Measurements from ENCODE around the gene SSH2.

The SSH2 gene

DNA sequence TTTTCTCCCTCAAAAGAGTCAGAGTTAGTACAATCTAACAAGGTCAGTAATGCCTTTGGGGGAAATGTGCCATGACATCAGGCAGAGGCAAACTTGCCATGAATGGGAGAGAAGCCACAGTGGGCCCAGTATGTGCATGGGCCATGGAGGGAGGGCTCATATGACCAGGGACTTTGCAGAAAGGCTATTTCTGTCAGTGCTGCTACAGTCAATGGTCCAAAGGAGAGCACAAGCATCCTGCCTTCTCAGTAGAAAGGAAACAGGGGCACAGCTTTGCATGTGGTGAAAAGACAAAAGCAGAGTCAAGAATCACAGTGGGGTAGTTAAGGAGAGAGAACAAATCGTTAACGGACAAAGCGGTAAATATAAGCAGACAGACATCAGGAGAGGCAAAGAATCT lies 296.1 kb downstream of the SSH2 start:
- TF ChIP-seq CTCF (conservative IDR thresholded peaks at IDR 0.05; ENCODE audit: control insufficient read depth, insufficient read depth, low read depth, low read length): no peak
- no peak overlapping the region for H3K4me3 ChIP-seq (ENCODE audit: control insufficient read depth, low read depth, low read length)
- DNase-seq (ENCODE audit: low read depth): no peak

DNA sequence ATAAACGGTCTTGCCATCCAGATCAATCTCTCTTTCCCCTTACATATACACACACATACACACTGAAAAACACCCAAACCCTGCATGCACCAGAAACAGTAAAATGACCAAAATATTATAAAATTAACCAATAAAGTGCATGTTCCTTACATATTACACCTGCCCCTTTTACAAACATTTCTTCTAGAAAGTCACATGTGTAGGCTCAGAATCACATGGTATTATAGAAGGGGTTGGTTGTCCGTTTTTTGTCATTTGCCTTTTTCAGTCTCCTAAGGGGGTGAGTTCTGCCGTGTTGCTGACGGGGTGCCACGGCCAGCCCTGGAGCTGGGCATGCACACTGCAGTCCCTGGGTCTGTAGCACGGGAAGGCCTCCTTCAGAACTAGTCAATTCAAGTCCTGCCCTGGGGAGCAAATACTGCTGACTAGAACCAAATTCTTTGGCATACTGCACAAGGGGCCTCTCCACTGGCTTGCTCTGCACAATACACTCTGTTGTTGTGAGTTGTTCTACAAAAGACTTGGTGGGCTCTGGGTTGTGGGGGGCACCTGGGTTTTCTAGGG lies 299.3 kb downstream of the SSH2 start:
- no peak for TF ChIP-seq CTCF (conservative IDR thresholded peaks at IDR 0.05; ENCODE audit: control insufficient read depth, insufficient read depth, low read depth, low read length)
- DNase-seq (ENCODE audit: low read depth): no peak
- H3K4me3 ChIP-seq (ENCODE audit: control insufficient read depth, low read depth, low read length): no peak overlapping the region

- H3K4me3 ChIP-seq (ENCODE audit: control insufficient read depth, low read depth, low read length): no peak overlapping the region
- DNase-seq (ENCODE audit: low read depth): no peak
- TF ChIP-seq CTCF (conservative IDR thresholded peaks at IDR 0.05; ENCODE audit: control insufficient read depth, insufficient read depth, low read depth, low read length): no peak
Measured at GRCh38 chr17:29629839-29630238, 300.2 kb downstream of the SSH2 start.

DNA sequence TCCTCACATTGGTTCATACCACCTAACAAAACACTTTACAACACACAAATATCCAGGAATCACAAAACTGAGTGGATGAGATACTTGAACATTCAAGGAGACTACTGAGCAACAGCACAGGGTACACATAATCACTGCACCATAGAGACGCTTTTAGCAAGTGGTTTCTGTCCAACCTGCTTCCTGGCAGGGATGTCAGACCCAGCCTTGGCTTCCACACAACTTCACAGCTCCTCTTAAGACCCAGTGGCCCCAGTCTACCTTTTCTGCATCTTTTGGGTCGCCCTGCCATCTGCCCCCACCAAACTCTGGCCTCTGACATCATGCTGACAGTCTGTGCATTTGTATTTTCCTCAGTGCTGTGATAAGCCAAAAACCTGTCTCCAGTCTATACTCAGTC lies 301.4 kb downstream of the SSH2 start:
- DNase-seq (ENCODE audit: low read depth): no peak
- no peak overlapping the region for H3K4me3 ChIP-seq (ENCODE audit: control insufficient read depth, low read depth, low read length)
- no peak for TF ChIP-seq CTCF (conservative IDR thresholded peaks at IDR 0.05; ENCODE audit: control insufficient read depth, insufficient read depth, low read depth, low read length)

- no peak for TF ChIP-seq CTCF (conservative IDR thresholded peaks at IDR 0.05; ENCODE audit: control insufficient read depth, insufficient read depth, low read depth, low read length)
- no peak overlapping the region for H3K4me3 ChIP-seq (ENCODE audit: control insufficient read depth, low read depth, low read length)
- DNase-seq (ENCODE audit: low read depth): no peak
Measured at GRCh38 chr17:29627951-29628350, 302.1 kb downstream of the SSH2 start.

- DNase-seq (ENCODE audit: low read depth): peak; percentile 77
- no peak for TF ChIP-seq CTCF (conservative IDR thresholded peaks at IDR 0.05; ENCODE audit: control insufficient read depth, insufficient read depth, low read depth, low read length)
- H3K4me3 ChIP-seq (ENCODE audit: control insufficient read depth, low read depth, low read length): no peak overlapping the region
Measured at GRCh38 chr17:29625037-29625750, 304.8 kb downstream of the SSH2 start.
